H1 (cell line): ENCODE measurements around the gene DENND6B.

Experiments used
- ATF3 ChIP-seq: IDR thresholded peaks from 2 replicates; pipeline ENCODE4 v1.6.1; 2011; ENCODE audit warnings: low read depth, mild to moderate bottlenecking, low read length; ENCODE audit not compliant: insufficient read depth
- POLR2AphosphoS5 ChIP-seq: IDR thresholded peaks from 2 replicates; pipeline ENCODE4 v1.6.1; 2011; ENCODE audit warnings: low read depth, low read length
- RBBP5 ChIP-seq: IDR thresholded peaks from 2 replicates; pipeline ENCODE4 v1.7.1; 2012; ENCODE audit warnings: low read depth, mild to moderate bottlenecking, inconsistent platforms, low read length, moderate library complexity, borderline replicate concordance
- TBP ChIP-seq: IDR thresholded peaks from 2 replicates; pipeline ENCODE4 v1.6.1; 2011; ENCODE audit warnings: low read depth, low read length, improper control_type of control experiment
- YY1 ChIP-seq: IDR thresholded peaks from 2 replicates; pipeline ENCODE4 v1.6.1; 2011; ENCODE audit warnings: low read depth, mild to moderate bottlenecking, low read length
- TF ChIP-seq, protein P1 (sequence below), 3 experiments: IDR thresholded peaks; 1 replicate in 2 of 3; 2 replicates in 1 of 3; pipeline versions ENCODE4 v1.5.1 to v1.6.1; 2011; ENCODE audit warnings: low read length in 3 of 3, mild to moderate bottlenecking in 3 of 3, inconsistent platforms in 2 of 3, low read depth in 1 of 3, moderate library complexity in 1 of 3; ENCODE audit not compliant: insufficient read depth in 1 of 3; ENCODE audit errors: control extremely low read depth in 1 of 3

DNA sequence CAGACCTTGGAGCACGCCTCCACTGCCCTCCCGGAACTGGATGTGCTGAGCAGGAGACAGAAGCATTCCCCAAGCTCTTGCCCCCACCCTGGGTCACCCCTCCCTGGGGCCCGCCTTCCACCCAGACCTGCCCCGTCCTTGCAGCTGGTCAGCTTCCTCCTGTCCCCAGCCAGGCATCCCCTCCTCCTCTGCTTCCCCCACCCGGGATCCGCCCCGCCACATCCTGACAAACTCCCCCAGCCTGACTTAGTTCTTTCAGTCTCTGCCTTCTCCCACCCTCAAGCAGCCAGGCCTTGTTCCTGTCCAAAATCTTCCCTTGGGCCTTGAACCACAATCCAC, 18.2 kb downstream of the DENND6B start:
- TF ChIP-seq, protein P1, sequence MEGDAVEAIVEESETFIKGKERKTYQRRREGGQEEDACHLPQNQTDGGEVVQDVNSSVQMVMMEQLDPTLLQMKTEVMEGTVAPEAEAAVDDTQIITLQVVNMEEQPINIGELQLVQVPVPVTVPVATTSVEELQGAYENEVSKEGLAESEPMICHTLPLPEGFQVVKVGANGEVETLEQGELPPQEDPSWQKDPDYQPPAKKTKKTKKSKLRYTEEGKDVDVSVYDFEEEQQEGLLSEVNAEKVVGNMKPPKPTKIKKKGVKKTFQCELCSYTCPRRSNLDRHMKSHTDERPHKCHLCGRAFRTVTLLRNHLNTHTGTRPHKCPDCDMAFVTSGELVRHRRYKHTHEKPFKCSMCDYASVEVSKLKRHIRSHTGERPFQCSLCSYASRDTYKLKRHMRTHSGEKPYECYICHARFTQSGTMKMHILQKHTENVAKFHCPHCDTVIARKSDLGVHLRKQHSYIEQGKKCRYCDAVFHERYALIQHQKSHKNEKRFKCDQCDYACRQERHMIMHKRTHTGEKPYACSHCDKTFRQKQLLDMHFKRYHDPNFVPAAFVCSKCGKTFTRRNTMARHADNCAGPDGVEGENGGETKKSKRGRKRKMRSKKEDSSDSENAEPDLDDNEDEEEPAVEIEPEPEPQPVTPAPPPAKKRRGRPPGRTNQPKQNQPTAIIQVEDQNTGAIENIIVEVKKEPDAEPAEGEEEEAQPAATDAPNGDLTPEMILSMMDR (IDR thresholded peaks at IDR 0.05; ENCODE audit: control extremely low read depth in 1 of 3, insufficient read depth in 1 of 3, low read depth in 1 of 3, low read length in 3 of 3) = no peak
- TF ChIP-seq POLR2AphosphoS5 = no peak
- TF ChIP-seq ATF3 = no peak
- no peak for TF ChIP-seq TBP
- no peak for TF ChIP-seq RBBP5
- no peak for TF ChIP-seq YY1
